HG02870 (cell line): ENCODE measurements around the gene TMEM94.
"Not testable (repeated sequence)": the region's sequence is repeated elsewhere in the genome, so short reads cannot be mapped to it uniquely, and the experiment has no call there.

Source experiments
- ATAC-seq: cut with Tn5 transposase; IDR thresholded peaks from one replicate; pipeline ENCODE4 v1.9.1; 2021; ENCODE audit warnings: mild to moderate bottlenecking, moderate library complexity; ENCODE audit not compliant: unreplicated experiment

Gene TMEM94

GRCh38 chr17:75476271-75476671 is 19.8 kb downstream of the TMEM94 start:
- no peak for ATAC-seq

- no peak for ATAC-seq
Observed at GRCh38 chr17:75476752-75477489, 20.5 kb downstream of the TMEM94 start.

- not testable (repeated sequence) for ATAC-seq
Observed at GRCh38 chr17:75477490-75477862, 21.0 kb downstream of the TMEM94 start.

GRCh38 chr17:75478508-75478907 is 22.1 kb downstream of the TMEM94 start:
- ATAC-seq, result no peak

- ATAC-seq, result no peak
Observed at GRCh38 chr17:75480281-75480680, 23.8 kb downstream of the TMEM94 start.

GRCh38 chr17:75481194-75482068 is 25.0 kb downstream of the TMEM94 start:
- ATAC-seq, result no peak

GRCh38 chr17:75482098-75482942 is 25.9 kb downstream of the TMEM94 start:
- ATAC-seq, result no peak

- ATAC-seq, result no peak
Observed at GRCh38 chr17:75485688-75486087, 29.3 kb downstream of the TMEM94 start.

GRCh38 chr17:75486151-75486550 is 29.7 kb downstream of the TMEM94 start:
- no peak for ATAC-seq

- ATAC-seq, result no peak
Observed at GRCh38 chr17:75486951-75487350, 30.5 kb downstream of the TMEM94 start.

- ATAC-seq, result no peak
Observed at GRCh38 chr17:75487351-75488070, 31.1 kb downstream of the TMEM94 start.

- no peak for ATAC-seq
Observed at GRCh38 chr17:75488693-75489510, 32.5 kb downstream of the TMEM94 start.

- ATAC-seq, result no peak
Observed at GRCh38 chr17:75489511-75489955, 33.1 kb downstream of the TMEM94 start.

GRCh38 chr17:75490173-75490743 is 33.8 kb downstream of the TMEM94 start:
- ATAC-seq, result no peak

GRCh38 chr17:75490953-75491649 is 34.7 kb downstream of the TMEM94 start:
- ATAC-seq, result no peak

- no peak for ATAC-seq
Observed at GRCh38 chr17:75491680-75492079, 35.2 kb downstream of the TMEM94 start.

GRCh38 chr17:75492555-75493168 is 36.2 kb downstream of the TMEM94 start:
- no peak for ATAC-seq

- ATAC-seq, result no peak
Observed at GRCh38 chr17:75493476-75494129, 37.2 kb downstream of the TMEM94 start.
